ENCODE results near the gene PEX13.

GRCh38 chr2:61023670-61024069, 6.2 kb downstream of the PEX13 start:
- TF ChIP-seq CTCF (tag by site-specific recombination; IDR thresholded peaks at IDR 0.05) (no peak), ZNF350 (tag by site-specific recombination; IDR thresholded peaks at IDR 0.05) (no peak), HOXA7 (CRISPR knock-in tag; IDR thresholded peaks at IDR 0.05; ENCODE audit: borderline replicate concordance) (no peak), ZNF555 (tag by site-specific recombination; conservative IDR thresholded peaks at IDR 0.05) (no peak), YY1 (tag by site-specific recombination; IDR thresholded peaks at IDR 0.05) (no peak), ZNF513 (tag by site-specific recombination; IDR thresholded peaks at IDR 0.05) (no peak)
- TF ChIP-seq, protein P1, sequence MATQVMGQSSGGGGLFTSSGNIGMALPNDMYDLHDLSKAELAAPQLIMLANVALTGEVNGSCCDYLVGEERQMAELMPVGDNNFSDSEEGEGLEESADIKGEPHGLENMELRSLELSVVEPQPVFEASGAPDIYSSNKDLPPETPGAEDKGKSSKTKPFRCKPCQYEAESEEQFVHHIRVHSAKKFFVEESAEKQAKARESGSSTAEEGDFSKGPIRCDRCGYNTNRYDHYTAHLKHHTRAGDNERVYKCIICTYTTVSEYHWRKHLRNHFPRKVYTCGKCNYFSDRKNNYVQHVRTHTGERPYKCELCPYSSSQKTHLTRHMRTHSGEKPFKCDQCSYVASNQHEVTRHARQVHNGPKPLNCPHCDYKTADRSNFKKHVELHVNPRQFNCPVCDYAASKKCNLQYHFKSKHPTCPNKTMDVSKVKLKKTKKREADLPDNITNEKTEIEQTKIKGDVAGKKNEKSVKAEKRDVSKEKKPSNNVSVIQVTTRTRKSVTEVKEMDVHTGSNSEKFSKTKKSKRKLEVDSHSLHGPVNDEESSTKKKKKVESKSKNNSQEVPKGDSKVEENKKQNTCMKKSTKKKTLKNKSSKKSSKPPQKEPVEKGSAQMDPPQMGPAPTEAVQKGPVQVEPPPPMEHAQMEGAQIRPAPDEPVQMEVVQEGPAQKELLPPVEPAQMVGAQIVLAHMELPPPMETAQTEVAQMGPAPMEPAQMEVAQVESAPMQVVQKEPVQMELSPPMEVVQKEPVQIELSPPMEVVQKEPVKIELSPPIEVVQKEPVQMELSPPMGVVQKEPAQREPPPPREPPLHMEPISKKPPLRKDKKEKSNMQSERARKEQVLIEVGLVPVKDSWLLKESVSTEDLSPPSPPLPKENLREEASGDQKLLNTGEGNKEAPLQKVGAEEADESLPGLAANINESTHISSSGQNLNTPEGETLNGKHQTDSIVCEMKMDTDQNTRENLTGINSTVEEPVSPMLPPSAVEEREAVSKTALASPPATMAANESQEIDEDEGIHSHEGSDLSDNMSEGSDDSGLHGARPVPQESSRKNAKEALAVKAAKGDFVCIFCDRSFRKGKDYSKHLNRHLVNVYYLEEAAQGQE (tag by site-specific recombination; IDR thresholded peaks at IDR 0.05), result no peak
